Esophagus squamous epithelium (tissue), 4 donors: Measurements from ENCODE around the gene JPH4.

Experiments used
- CTCF ChIP-seq, 6 experiments: fragments of 450-650 bp in 4 of 6; fragments of 200-600 bp in 2 of 6; sonication (generic) in 2 of 6; IDR thresholded peaks; one replicate each; pipeline ENCODE4 v1.5.1; 2016 to 2019; ENCODE audit warnings: antibody characterized with exemption in 6 of 6, mild to moderate bottlenecking in 4 of 6, moderate library complexity in 4 of 6
- POLR2A ChIP-seq, 4 donors: fragments of 450-650 bp; IDR thresholded peaks; one replicate each; pipeline ENCODE4 v1.6.1; 2017; ENCODE audit warnings: antibody characterized with exemption in 4 of 4, mild to moderate bottlenecking in 4 of 4, moderate library complexity in 3 of 4

- TF ChIP-seq POLR2A (IDR thresholded peaks at IDR 0.05), result no peak
- TF ChIP-seq CTCF (IDR thresholded peaks at IDR 0.05), result no peak
Measured at GRCh38 chr14:23557521-23557920, 21.1 kb downstream of the JPH4 start.
